Measurements from ENCODE around the gene MICOS13.

The MICOS13 gene

DNA sequence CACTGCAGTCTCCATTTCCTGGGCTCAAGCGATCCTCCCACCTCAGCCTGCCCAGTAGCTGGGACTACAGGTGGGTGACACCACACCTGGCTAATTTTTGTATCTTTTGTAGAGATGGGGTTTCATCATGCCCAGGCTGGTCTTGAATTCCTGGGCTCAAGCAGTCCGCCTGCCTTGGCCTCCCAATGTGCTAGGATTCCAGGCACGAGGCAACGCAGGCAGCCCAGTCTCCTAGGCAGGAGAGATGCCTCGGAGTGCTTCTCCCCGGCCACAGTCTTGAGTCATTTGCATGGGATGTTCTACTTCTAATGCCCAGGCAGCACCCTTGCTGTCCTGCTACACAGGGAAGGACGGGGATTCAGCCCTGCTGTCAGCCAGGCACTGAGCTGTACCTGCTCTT is 8.7 kb downstream of the MICOS13 start:
- peaks cover 8% of the 10 kb centered on the region; the same call in 1 of the 2 replicates for H4K20me1 ChIP-seq (ENCODE audit: insufficient read depth, low read length)
- TF ChIP-seq, protein P1, sequence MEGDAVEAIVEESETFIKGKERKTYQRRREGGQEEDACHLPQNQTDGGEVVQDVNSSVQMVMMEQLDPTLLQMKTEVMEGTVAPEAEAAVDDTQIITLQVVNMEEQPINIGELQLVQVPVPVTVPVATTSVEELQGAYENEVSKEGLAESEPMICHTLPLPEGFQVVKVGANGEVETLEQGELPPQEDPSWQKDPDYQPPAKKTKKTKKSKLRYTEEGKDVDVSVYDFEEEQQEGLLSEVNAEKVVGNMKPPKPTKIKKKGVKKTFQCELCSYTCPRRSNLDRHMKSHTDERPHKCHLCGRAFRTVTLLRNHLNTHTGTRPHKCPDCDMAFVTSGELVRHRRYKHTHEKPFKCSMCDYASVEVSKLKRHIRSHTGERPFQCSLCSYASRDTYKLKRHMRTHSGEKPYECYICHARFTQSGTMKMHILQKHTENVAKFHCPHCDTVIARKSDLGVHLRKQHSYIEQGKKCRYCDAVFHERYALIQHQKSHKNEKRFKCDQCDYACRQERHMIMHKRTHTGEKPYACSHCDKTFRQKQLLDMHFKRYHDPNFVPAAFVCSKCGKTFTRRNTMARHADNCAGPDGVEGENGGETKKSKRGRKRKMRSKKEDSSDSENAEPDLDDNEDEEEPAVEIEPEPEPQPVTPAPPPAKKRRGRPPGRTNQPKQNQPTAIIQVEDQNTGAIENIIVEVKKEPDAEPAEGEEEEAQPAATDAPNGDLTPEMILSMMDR (IDR thresholded peaks at IDR 0.05; ENCODE audit: low read depth, low read length), result no peak
- TF ChIP-seq EZH2phosphoT487 (IDR thresholded peaks at IDR 0.05; ENCODE audit: low read depth), result no peak
- peaks cover 7% of the 10 kb centered on the region; the same call in 1 of the 2 replicates for H3K79me2 ChIP-seq (ENCODE audit: low read length)
- no peaks in the 10 kb centered on the region for H3K9me3 ChIP-seq (ENCODE audit: insufficient read depth, low read length)
- no peaks in the 10 kb centered on the region for H3K27me3 ChIP-seq (ENCODE audit: low read depth, low read length)
- H2AFZ ChIP-seq (ENCODE audit: low read depth, low read length), result no peak overlapping the region
- H3K36me3 ChIP-seq (replicated peaks; ENCODE audit: low read depth, low read length), result peaks cover 42% of the 10 kb centered on the region
- no peaks in the 10 kb centered on the region for H3K4me1 ChIP-seq (ENCODE audit: low read length)
- H3K9ac ChIP-seq (ENCODE audit: low read length), result no peak overlapping the region
- H3K4me3 ChIP-seq (ENCODE audit: low read length), result no peak overlapping the region
- H3K4me2 ChIP-seq (ENCODE audit: low read length), result no peak overlapping the region
- no peak overlapping the region for H3K27ac ChIP-seq (ENCODE audit: low read length)

DNA sequence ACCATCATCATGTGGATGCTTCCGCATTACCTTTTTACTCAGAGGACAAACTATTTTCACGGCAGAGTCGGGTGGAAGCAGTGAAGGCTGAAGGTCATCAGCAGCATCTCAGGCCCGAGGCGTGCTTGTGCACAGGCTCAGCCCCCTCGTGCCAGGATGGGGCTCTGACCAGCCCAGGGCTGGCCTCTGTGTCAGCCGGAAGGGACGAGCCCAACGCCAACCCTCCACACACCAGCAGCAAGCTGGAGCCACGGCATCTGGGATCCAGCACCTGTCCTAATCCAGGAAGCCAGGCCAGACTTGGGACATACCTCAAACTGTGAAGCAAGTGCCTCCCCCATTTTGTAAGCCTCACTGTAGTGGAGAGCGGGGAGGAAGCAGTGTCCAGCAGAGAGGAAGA is 11.1 kb downstream of the MICOS13 start:
- TF ChIP-seq, protein P1 (IDR thresholded peaks at IDR 0.05; ENCODE audit: low read depth, low read length), result no peak
- TF ChIP-seq EZH2phosphoT487 (IDR thresholded peaks at IDR 0.05; ENCODE audit: low read depth), result no peak
- Histone ChIP-seq H3K9me3 (ENCODE audit: insufficient read depth, low read length) (no peaks in the 10 kb centered on the region), H3K27ac (ENCODE audit: low read length) (no peak overlapping the region), H3K4me1 (ENCODE audit: low read length) (no peaks in the 10 kb centered on the region), H3K27me3 (ENCODE audit: low read depth, low read length) (no peaks in the 10 kb centered on the region), H4K20me1 (ENCODE audit: insufficient read depth, low read length) (peaks cover 11% of the 10 kb centered on the region; the same call in 1 of the 2 replicates), H3K79me2 (ENCODE audit: low read length) (peaks cover 7% of the 10 kb centered on the region; the same call in 1 of the 2 replicates), H3K4me2 (ENCODE audit: low read length) (no peak overlapping the region), H2AFZ (ENCODE audit: low read depth, low read length) (no peak overlapping the region), H3K36me3 (replicated peaks; ENCODE audit: low read depth, low read length) (peaks cover 64% of the 10 kb centered on the region), H3K4me3 (ENCODE audit: low read length) (no peak overlapping the region), H3K9ac (ENCODE audit: low read length) (no peak overlapping the region)

DNA sequence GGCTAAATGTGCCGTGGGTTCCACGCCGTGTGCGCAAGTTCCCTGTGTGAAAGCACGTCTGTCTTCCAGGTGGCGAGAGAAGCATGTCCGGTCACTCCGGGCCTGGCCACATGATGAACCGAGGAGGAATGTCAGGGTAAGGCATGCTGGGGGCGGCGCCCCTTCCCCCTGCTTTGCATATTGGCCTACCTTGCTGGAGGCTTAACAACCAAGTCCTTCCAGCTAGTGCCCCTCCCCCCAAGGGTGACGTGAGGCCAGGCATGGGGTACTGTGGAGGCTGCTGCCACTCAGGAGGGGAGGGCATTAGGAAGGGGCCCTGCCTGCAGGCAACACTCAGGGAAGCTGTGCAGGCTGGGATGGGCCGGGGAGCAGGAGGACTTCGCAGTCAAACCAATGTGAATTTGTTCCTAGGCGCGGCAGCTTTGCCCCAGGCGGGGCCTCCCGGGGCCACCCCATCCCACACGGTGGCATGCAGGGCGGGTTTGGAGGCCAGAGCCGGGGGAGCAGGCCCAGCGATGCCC is 12.5 kb downstream of the MICOS13 start:
- Histone ChIP-seq H3K27me3 (ENCODE audit: low read depth, low read length) (no peaks in the 10 kb centered on the region), H4K20me1 (ENCODE audit: insufficient read depth, low read length) (peaks cover 11% of the 10 kb centered on the region; the same call in 1 of the 2 replicates), H2AFZ (ENCODE audit: low read depth, low read length) (no peak overlapping the region), H3K79me2 (ENCODE audit: low read length) (peaks cover 10% of the 10 kb centered on the region; the same call in 1 of the 2 replicates), H3K4me1 (ENCODE audit: low read length) (no peaks in the 10 kb centered on the region), H3K9ac (ENCODE audit: low read length) (no peak overlapping the region), H3K36me3 (replicated peaks; ENCODE audit: low read depth, low read length) (peaks cover 69% of the 10 kb centered on the region), H3K4me2 (ENCODE audit: low read length) (no peak overlapping the region), H3K27ac (ENCODE audit: low read length) (no peak overlapping the region), H3K4me3 (ENCODE audit: low read length) (no peak overlapping the region), H3K9me3 (ENCODE audit: insufficient read depth, low read length) (no peaks in the 10 kb centered on the region)
- no peak for TF ChIP-seq EZH2phosphoT487 (IDR thresholded peaks at IDR 0.05; ENCODE audit: low read depth)
- TF ChIP-seq, protein P1 (IDR thresholded peaks at IDR 0.05; ENCODE audit: low read depth, low read length), result no peak

DNA sequence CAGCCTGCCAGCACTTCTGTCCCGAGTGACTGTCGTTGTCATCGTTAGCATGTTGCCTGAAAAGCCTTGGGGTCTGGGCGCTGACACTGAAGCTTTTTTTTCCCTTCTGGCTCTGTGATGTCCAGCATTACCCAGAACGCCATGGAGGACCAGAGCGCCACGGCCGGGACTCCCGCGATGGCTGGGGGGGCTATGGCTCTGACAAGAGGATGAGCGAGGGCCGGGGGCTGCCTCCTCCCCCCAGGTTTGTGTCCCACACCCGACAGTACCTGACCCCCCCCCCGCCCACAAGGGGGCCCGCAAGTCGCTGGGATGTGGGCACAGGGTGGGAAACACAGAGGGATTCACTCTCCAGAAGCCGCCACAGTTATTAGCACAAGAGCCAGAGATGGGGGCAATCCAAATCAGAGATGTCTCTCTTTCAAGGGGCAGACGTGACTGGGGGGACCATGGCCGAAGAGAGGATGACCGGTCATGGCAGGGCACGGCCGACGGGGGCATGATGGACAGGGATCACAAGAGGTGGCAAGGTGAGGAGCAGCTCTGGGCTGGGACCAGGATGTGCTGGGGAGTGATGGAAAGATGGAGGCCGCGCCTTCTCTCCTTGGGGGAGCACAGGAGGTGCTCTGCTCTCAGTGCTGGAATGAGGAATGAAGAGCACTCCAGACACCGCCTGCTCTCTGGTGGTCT is 13.2 kb downstream of the MICOS13 start:
- no peaks in the 10 kb centered on the region for H3K9me3 ChIP-seq (ENCODE audit: insufficient read depth, low read length)
- no peaks in the 10 kb centered on the region for H3K4me1 ChIP-seq (ENCODE audit: low read length)
- H2AFZ ChIP-seq (ENCODE audit: low read depth, low read length), result no peak overlapping the region
- H4K20me1 ChIP-seq (ENCODE audit: insufficient read depth, low read length), result peaks cover 11% of the 10 kb centered on the region; the same call in 1 of the 2 replicates
- no peak overlapping the region for H3K27ac ChIP-seq (ENCODE audit: low read length)
- no peak overlapping the region for H3K4me3 ChIP-seq (ENCODE audit: low read length)
- no peaks in the 10 kb centered on the region for H3K27me3 ChIP-seq (ENCODE audit: low read depth, low read length)
- peaks cover 12% of the 10 kb centered on the region; the same call in 1 of the 2 replicates for H3K79me2 ChIP-seq (ENCODE audit: low read length)
- peaks cover 71% of the 10 kb centered on the region for H3K36me3 ChIP-seq (replicated peaks; ENCODE audit: low read depth, low read length)
- no peak overlapping the region for H3K9ac ChIP-seq (ENCODE audit: low read length)
- no peak for TF ChIP-seq EZH2phosphoT487 (IDR thresholded peaks at IDR 0.05; ENCODE audit: low read depth)
- H3K4me2 ChIP-seq (ENCODE audit: low read length), result no peak overlapping the region
